Neural progenitor cell (in vitro differentiated cells): ENCODE data around the gene DHRS2. TPM values are rescaled to one million over a fixed set of nuclear protein-coding genes. Genes with fewer than 3 reads are reported as not detected.
"Not testable (repeated sequence)": the region's sequence is repeated elsewhere in the genome, so short reads cannot be mapped to it uniquely, and the experiment has no call there.

Experiments
- DNase-seq: peaks from one replicate; pipeline ENCODE4 v3.0.0-alpha.2; 2016; ENCODE audit warnings: low spot score
- H2AFZ ChIP-seq: fragments of 200-600 bp; sonication (generic); replicated peaks from 2 replicates; pipeline ENCODE4 v1.6.1; 2016; ENCODE audit warnings: antibody characterized with exemption
- H3F3A ChIP-seq: fragments of 200-600 bp; sonication (generic); 2 replicates; pipeline ENCODE4 v1.6.1; 2016; ENCODE audit warnings: antibody characterized with exemption, low read depth
- H3K27ac ChIP-seq: fragments of 200-600 bp; sonication (generic); 2 replicates; pipeline ENCODE4 v1.5.1; 2016; ENCODE audit warnings: mild to moderate bottlenecking
- H3K27me3 ChIP-seq: fragments of 200-600 bp; sonication (generic); 2 replicates; pipeline ENCODE4 v1.6.1; 2016; ENCODE audit warnings: mild to moderate bottlenecking, moderate library complexity
- H3K36me3 ChIP-seq: fragments of 200-600 bp; sonication (generic); 2 replicates; pipeline ENCODE4 v1.5.1; 2016
- H3K4me1 ChIP-seq: fragments of 200-600 bp; sonication (generic); 2 replicates; pipeline ENCODE4 v1.6.1; 2016; ENCODE audit warnings: mixed run types
- H3K4me2 ChIP-seq: fragments of 200-600 bp; sonication (generic); 2 replicates; pipeline ENCODE4 v1.6.1; 2016
- H3K4me3 ChIP-seq: fragments of 200-600 bp; sonication (generic); 2 replicates; pipeline ENCODE4 v1.5.1; 2016
- H3K79me2 ChIP-seq: fragments of 200-600 bp; sonication (generic); 2 replicates; pipeline ENCODE4 v1.6.1; 2016; ENCODE audit warnings: low read depth
- H3K9ac ChIP-seq: fragments of 200-600 bp; sonication (generic); 2 replicates; pipeline ENCODE4 v1.6.1; 2016
- H3K9me3 ChIP-seq: fragments of 200-600 bp; sonication (generic); 2 replicates; pipeline ENCODE4 v1.5.1; 2016; ENCODE audit warnings: low read depth
- H4K20me1 ChIP-seq: fragments of 200-600 bp; sonication (generic); 2 replicates; pipeline ENCODE4 v1.6.1; 2016; ENCODE audit warnings: low read depth
- H3K27ac Mint-ChIP-seq: 3 replicates; pipeline ENCODE4 v1.8.0; 2021; ENCODE audit warnings: mixed read lengths
- H3K27me3 Mint-ChIP-seq: 2 replicates; pipeline ENCODE4 v1.8.0; 2022; ENCODE audit warnings: low read depth, mild to moderate bottlenecking, inconsistent platforms, moderate library complexity, mixed read lengths; ENCODE audit not compliant: insufficient read depth
- H3K36me3 Mint-ChIP-seq: 3 replicates; pipeline ENCODE4 v1.8.0; 2021; ENCODE audit warnings: mixed read lengths
- H3K4me1 Mint-ChIP-seq: 3 replicates; pipeline ENCODE4 v1.8.0; 2021; ENCODE audit warnings: mixed read lengths
- H3K4me3 Mint-ChIP-seq: 3 replicates; pipeline ENCODE4 v1.8.0; 2021; ENCODE audit warnings: mild to moderate bottlenecking, moderate library complexity, mixed read lengths
- H3K9me3 Mint-ChIP-seq: 3 replicates; pipeline ENCODE4 v1.8.0; 2020; ENCODE audit warnings: mixed read lengths
- EZH2 ChIP-seq: fragments of 200-600 bp; sonication (generic); IDR thresholded peaks from 2 replicates; pipeline ENCODE4 v1.6.1; 2017; ENCODE audit warnings: antibody characterized with exemption, mild to moderate bottlenecking, moderate library complexity
- EZH2phosphoT487 ChIP-seq: fragments of 200-600 bp; sonication (generic); IDR thresholded peaks from 2 replicates; pipeline ENCODE4 v1.6.1; 2017; ENCODE audit warnings: antibody characterized with exemption
- total RNA-seq: library from RNA; depleted of rRNA; stranded (reverse); fragments of >200 nt; gene quantifications from 2 replicates; pipeline ENCODE4 v1.2.3, GENCODE V29; 2015; ENCODE audit warnings: low replicate concordance
- TF ChIP-seq, protein P1 (sequence below): fragments of 200-600 bp; sonication (generic); IDR thresholded peaks from 2 replicates; pipeline ENCODE4 v1.5.1; 2017; ENCODE audit warnings: antibody characterized with exemption, mild to moderate bottlenecking

The DHRS2 gene
- total RNA-seq, 1 donor from 2014 or later, result 2.8 TPM

DNA sequence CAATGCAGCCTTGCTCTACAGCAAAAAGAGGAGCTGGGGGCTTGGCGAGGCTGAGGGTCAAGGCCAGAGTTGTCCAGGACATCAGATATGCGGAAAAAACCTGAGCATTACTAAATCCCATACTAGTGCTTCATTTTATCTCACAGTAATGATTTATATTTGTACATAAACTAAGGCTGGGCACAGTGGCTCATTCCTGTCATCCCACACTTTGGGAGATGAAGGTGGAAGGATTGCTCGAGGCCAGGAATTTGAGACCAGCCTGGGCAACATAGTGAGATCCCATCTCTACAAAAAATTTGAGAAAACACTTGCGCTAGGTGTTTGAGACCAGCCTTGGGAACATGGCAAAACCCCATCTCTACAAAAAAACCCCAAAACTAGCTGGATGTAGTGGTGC, 46.0 kb upstream of the DHRS2 start:
- Histone ChIP-seq H3K4me3 (no peak overlapping the region), H3K9me3 (no peaks in the 10 kb centered on the region), H4K20me1 (no peaks in the 10 kb centered on the region), H3K36me3 (no peaks in the 10 kb centered on the region), H3K27ac (no peak overlapping the region), H3K9ac (no peak overlapping the region), H3K79me2 (no peaks in the 10 kb centered on the region), H3F3A (no peaks in the 10 kb centered on the region), H3K27me3 (no peaks in the 10 kb centered on the region), H3K4me2 (no peak overlapping the region), H2AFZ (no peak overlapping the region), H3K4me1 (no peaks in the 10 kb centered on the region)
- Mint-ChIP-seq H3K4me1 (peaks cover 4% of the 10 kb centered on the region), H3K27me3 (peaks cover 2% of the 10 kb centered on the region), H3K27ac (no peak overlapping the region), H3K9me3 (peaks cover 7% of the 10 kb centered on the region), H3K36me3 (no peaks in the 10 kb centered on the region), H3K4me3 (no peak overlapping the region)
- TF ChIP-seq, protein P1, sequence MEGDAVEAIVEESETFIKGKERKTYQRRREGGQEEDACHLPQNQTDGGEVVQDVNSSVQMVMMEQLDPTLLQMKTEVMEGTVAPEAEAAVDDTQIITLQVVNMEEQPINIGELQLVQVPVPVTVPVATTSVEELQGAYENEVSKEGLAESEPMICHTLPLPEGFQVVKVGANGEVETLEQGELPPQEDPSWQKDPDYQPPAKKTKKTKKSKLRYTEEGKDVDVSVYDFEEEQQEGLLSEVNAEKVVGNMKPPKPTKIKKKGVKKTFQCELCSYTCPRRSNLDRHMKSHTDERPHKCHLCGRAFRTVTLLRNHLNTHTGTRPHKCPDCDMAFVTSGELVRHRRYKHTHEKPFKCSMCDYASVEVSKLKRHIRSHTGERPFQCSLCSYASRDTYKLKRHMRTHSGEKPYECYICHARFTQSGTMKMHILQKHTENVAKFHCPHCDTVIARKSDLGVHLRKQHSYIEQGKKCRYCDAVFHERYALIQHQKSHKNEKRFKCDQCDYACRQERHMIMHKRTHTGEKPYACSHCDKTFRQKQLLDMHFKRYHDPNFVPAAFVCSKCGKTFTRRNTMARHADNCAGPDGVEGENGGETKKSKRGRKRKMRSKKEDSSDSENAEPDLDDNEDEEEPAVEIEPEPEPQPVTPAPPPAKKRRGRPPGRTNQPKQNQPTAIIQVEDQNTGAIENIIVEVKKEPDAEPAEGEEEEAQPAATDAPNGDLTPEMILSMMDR, result no peak
- TF ChIP-seq EZH2phosphoT487, result no peak
- TF ChIP-seq EZH2, result no peak
- no peak for DNase-seq

DNA sequence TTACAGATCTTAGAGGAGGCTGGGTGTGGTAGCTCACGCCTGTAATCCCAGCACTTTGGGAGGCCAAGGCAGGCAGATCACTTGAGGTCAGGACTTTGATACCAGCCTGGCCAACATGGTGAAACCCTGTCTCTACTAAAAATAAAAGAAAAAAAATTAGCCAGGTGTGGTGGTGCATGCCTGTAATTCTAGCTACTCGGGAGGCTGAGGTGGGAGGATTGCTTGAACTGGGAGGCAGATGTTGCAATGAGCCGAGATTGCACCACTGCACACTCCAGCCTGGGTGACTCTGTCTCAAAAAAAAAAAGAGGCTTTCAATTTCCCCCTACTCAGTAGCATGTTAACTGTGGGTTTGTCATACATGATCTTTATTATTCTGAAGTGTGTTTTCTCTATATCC, 42.0 kb upstream of the DHRS2 start:
- not testable (repeated sequence) for H3K27me3 Mint-ChIP-seq, H3K4me1 ChIP-seq, H3F3A ChIP-seq, H3K4me3 ChIP-seq, H3K9me3 ChIP-seq, H2AFZ ChIP-seq, H3K36me3 ChIP-seq, H3K27ac Mint-ChIP-seq, H3K4me2 ChIP-seq, H3K27me3 ChIP-seq, H3K36me3 Mint-ChIP-seq, H3K4me1 Mint-ChIP-seq, H4K20me1 ChIP-seq, DNase-seq, H3K27ac ChIP-seq, H3K79me2 ChIP-seq, H3K9ac ChIP-seq, H3K9me3 Mint-ChIP-seq, H3K4me3 Mint-ChIP-seq

DNA sequence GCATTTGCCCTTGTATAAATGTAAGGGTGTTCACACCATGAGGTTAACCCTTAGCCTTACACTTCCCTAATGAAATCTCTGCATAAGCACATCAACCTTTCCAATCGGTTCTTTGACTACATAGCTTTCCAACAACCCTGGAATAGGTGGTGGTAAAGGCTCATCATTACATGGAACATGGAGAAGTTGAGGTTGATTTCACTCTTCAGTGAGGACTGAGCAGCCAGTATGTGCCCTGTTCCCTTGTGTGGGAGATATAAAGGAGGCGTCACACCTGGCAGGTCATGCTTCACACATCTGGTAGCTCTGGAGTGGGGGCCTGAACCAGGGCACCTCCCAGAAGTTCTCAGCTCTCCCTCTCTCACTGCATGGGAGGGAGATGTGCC, 35.8 kb upstream of the DHRS2 start:
- Histone ChIP-seq H3K79me2 (no peaks in the 10 kb centered on the region), H3K36me3 (no peaks in the 10 kb centered on the region), H3K9me3 (no peaks in the 10 kb centered on the region), H3K4me1 (no peaks in the 10 kb centered on the region), H3F3A (no peaks in the 10 kb centered on the region), H3K27me3 (no peaks in the 10 kb centered on the region), H3K27ac (no peak overlapping the region), H3K4me2 (no peak overlapping the region), H3K9ac (no peak overlapping the region), H4K20me1 (no peaks in the 10 kb centered on the region), H2AFZ (no peak overlapping the region), H3K4me3 (no peak overlapping the region)
- Mint-ChIP-seq H3K9me3 (no peaks in the 10 kb centered on the region), H3K27ac (no peak overlapping the region), H3K27me3 (no peaks in the 10 kb centered on the region), H3K36me3 (no peaks in the 10 kb centered on the region), H3K4me1 (no peaks in the 10 kb centered on the region), H3K4me3 (no peak overlapping the region)
- TF ChIP-seq, protein P1, result no peak
- no peak for TF ChIP-seq EZH2
- no peak for TF ChIP-seq EZH2phosphoT487
- DNase-seq, result no peak

DNA sequence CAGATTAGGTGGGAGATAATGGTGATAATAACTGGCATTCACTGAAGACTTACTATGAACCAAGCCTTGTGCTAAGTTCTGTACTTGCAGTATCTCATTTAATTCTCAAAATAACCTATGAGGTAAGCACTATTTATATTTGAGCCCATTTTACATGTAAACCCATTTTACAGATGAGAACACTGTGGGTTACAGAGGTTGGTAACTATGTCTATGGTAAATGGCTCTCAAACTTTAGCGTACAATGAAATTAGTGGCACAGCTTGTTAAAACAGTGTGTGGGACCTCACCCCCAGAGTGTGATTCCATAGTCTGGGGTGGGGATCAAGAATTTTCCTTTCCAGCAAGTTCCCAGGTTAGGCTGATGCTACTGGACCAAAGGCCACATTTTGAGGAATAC, 35.4 kb upstream of the DHRS2 start:
- TF ChIP-seq EZH2 (no peak), EZH2phosphoT487 (no peak)
- TF ChIP-seq, protein P1, result no peak
- Mint-ChIP-seq H3K27ac (no peak overlapping the region), H3K9me3 (no peaks in the 10 kb centered on the region), H3K27me3 (no peaks in the 10 kb centered on the region), H3K4me3 (no peak overlapping the region), H3K4me1 (no peaks in the 10 kb centered on the region), H3K36me3 (no peaks in the 10 kb centered on the region)
- no peaks in the 10 kb centered on the region for H3K36me3 ChIP-seq
- H3K9me3 ChIP-seq, result no peaks in the 10 kb centered on the region
- no peaks in the 10 kb centered on the region for H4K20me1 ChIP-seq
- H3K4me2 ChIP-seq, result no peak overlapping the region
- no peak overlapping the region for H3K27ac ChIP-seq
- no peak overlapping the region for H2AFZ ChIP-seq
- H3K9ac ChIP-seq, result no peak overlapping the region
- DNase-seq, result no peak
- no peaks in the 10 kb centered on the region for H3K27me3 ChIP-seq
- H3K4me1 ChIP-seq, result no peaks in the 10 kb centered on the region
- H3F3A ChIP-seq, result no peaks in the 10 kb centered on the region
- H3K4me3 ChIP-seq, result no peak overlapping the region
- no peaks in the 10 kb centered on the region for H3K79me2 ChIP-seq
